Astrocyte (in vitro differentiated cells and primary cell): ENCODE data around the gene SHISA9.

ENCODE experiments used
- EZH2 ChIP-seq: IDR thresholded peaks from 2 replicates; pipeline ENCODE4 v1.6.1; 2012; ENCODE audit warnings: mild to moderate bottlenecking, low read length, inconsistent platforms; ENCODE audit not compliant: insufficient read depth
- TF ChIP-seq, protein P1 (sequence below): IDR thresholded peaks from 2 replicates; pipeline ENCODE4 v1.5.1; 2011; ENCODE audit warnings: low read depth, mild to moderate bottlenecking, inconsistent platforms, low read length, moderate library complexity; ENCODE audit not compliant: insufficient read depth

DNA sequence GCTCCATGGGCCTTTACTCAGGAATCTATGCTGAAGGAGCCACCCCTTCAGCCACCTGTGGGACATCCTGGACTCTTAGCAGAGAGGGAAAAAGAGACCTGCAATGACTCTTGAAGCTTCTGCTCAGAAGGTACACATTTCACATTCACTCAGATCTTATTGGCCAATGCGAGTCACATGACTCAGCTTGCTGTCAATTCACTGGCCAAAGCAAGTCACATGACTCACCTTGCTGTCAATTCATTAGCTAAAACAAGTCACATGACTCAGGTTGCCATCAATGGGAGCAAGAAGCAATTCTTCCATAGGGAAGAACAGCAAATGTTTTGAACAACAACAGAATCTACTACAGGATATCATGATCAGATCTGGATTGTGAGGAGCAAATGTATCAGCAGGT is 233.4 kb downstream of the SHISA9 start:
- TF ChIP-seq, protein P1, sequence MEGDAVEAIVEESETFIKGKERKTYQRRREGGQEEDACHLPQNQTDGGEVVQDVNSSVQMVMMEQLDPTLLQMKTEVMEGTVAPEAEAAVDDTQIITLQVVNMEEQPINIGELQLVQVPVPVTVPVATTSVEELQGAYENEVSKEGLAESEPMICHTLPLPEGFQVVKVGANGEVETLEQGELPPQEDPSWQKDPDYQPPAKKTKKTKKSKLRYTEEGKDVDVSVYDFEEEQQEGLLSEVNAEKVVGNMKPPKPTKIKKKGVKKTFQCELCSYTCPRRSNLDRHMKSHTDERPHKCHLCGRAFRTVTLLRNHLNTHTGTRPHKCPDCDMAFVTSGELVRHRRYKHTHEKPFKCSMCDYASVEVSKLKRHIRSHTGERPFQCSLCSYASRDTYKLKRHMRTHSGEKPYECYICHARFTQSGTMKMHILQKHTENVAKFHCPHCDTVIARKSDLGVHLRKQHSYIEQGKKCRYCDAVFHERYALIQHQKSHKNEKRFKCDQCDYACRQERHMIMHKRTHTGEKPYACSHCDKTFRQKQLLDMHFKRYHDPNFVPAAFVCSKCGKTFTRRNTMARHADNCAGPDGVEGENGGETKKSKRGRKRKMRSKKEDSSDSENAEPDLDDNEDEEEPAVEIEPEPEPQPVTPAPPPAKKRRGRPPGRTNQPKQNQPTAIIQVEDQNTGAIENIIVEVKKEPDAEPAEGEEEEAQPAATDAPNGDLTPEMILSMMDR: no peak
- TF ChIP-seq EZH2: no peak
